HG02970 (cell line): ENCODE results near the gene PRLHR.

Source experiments
- ATAC-seq: cut with Tn5 transposase; IDR thresholded peaks from one replicate; pipeline ENCODE4 v1.9.1; 2021; ENCODE audit warnings: mild to moderate bottlenecking, moderate library complexity, moderate number of reproducible peaks; ENCODE audit not compliant: unreplicated experiment, low FRiP score

PRLHR gene

GRCh38 chr10:118590334-118590733 is 5.1 kb downstream of the PRLHR start:
- ATAC-seq, result no peak

GRCh38 chr10:118587881-118588651 is 7.4 kb downstream of the PRLHR start:
- ATAC-seq, result no peak

GRCh38 chr10:118586911-118587310 is 8.5 kb downstream of the PRLHR start:
- no peak for ATAC-seq

GRCh38 chr10:118585794-118586193 is 9.7 kb downstream of the PRLHR start:
- no peak for ATAC-seq

- ATAC-seq, result no peak
These were observed 10.2 kb downstream of the PRLHR start for GRCh38 chr10:118585234-118585633.

GRCh38 chr10:118584181-118584954 is 11.1 kb downstream of the PRLHR start:
- ATAC-seq, result no peak

- no peak for ATAC-seq
These were observed 11.8 kb downstream of the PRLHR start for GRCh38 chr10:118583611-118584010.

- ATAC-seq, result no peak
These were observed 12.9 kb downstream of the PRLHR start for GRCh38 chr10:118582511-118582910.

- no peak for ATAC-seq
These were observed 14.1 kb downstream of the PRLHR start for GRCh38 chr10:118581340-118581739.

- no peak for ATAC-seq
These were observed 14.7 kb downstream of the PRLHR start for GRCh38 chr10:118580702-118581101.

- ATAC-seq, result no peak
These were observed 21.9 kb downstream of the PRLHR start for GRCh38 chr10:118573512-118573911.

- no peak for ATAC-seq
These were observed 23.0 kb downstream of the PRLHR start for GRCh38 chr10:118572256-118573041.

GRCh38 chr10:118571123-118571522 is 24.3 kb downstream of the PRLHR start:
- no peak for ATAC-seq

- no peak for ATAC-seq
These were observed 24.9 kb downstream of the PRLHR start for GRCh38 chr10:118570591-118570990.

- ATAC-seq, result no peak
These were observed 25.6 kb downstream of the PRLHR start for GRCh38 chr10:118569882-118570252.

GRCh38 chr10:118569241-118569881 is 26.1 kb downstream of the PRLHR start:
- ATAC-seq, result no peak

- no peak for ATAC-seq
These were observed 27.1 kb downstream of the PRLHR start for GRCh38 chr10:118568327-118568848.

- ATAC-seq, result no peak
These were observed 27.7 kb downstream of the PRLHR start for GRCh38 chr10:118567701-118568248.

- no peak for ATAC-seq
These were observed 28.5 kb downstream of the PRLHR start for GRCh38 chr10:118566911-118567310.
